Keratinocyte (primary cell): ENCODE measurements around the gene UFSP1. TPM values are rescaled to one million over a fixed set of nuclear protein-coding genes. Genes with fewer than 3 reads are reported as not detected.
"Not testable (repeated sequence)": the region's sequence is repeated elsewhere in the genome, so short reads cannot be mapped to it uniquely, and the experiment has no call there.

Experiments
- DNase-seq: peaks from one replicate; pipeline ENCODE4 v3.0.0-alpha.2; 2011; ENCODE audit warnings: low read depth, missing footprints, low spot score
- FAIRE-seq: peaks from 2 replicates; lab custom pipeline; 2011; peaks lifted over from hg19 to GRCh38; lab: Jason Lieb, UNC
- H2AFZ ChIP-seq: 2 replicates; pipeline ENCODE4 v1.6.0; 2012; ENCODE audit warnings: low read length, control low read depth, inconsistent platforms; ENCODE audit not compliant: control insufficient read depth
- H3K27ac ChIP-seq: 2 replicates; pipeline ENCODE4 v1.5.1; 2011; ENCODE audit warnings: low read length; ENCODE audit not compliant: control insufficient read depth, insufficient read depth
- H3K27me3 ChIP-seq: 3 replicates; pipeline ENCODE4 v1.6.0; 2011; ENCODE audit warnings: low read length; ENCODE audit not compliant: control insufficient read depth, insufficient read depth; ENCODE audit errors: extremely low read depth
- H3K36me3 ChIP-seq, 2 experiments: 2 replicates in 1 of 2; 3 replicates in 1 of 2; pipeline ENCODE4 v1.5.1; 2011; ENCODE audit warnings: low read length in 2 of 2, mild to moderate bottlenecking in 1 of 2; ENCODE audit not compliant: control insufficient read depth in 2 of 2, insufficient read depth in 2 of 2; ENCODE audit errors: extremely low read depth in 1 of 2
- H3K4me1 ChIP-seq: 3 replicates; pipeline ENCODE4 v1.5.1; 2011; ENCODE audit warnings: low read length; ENCODE audit not compliant: control insufficient read depth, insufficient read depth; ENCODE audit errors: extremely low read depth
- H3K4me2 ChIP-seq: 3 replicates; pipeline ENCODE4 v1.6.0; 2011; ENCODE audit warnings: low read depth, low read length; ENCODE audit not compliant: control insufficient read depth, insufficient read depth; ENCODE audit errors: extremely low read depth
- H3K4me3 ChIP-seq, 3 experiments: fragments of 200-600 bp in 1 of 3; sonication (generic) in 1 of 3; 2 replicates in 2 of 3; 3 replicates in 1 of 3; pipeline ENCODE4 v1.5.1; 2011 to 2016; ENCODE audit warnings: low read length in 3 of 3, mild to moderate bottlenecking in 3 of 3, control low read depth in 2 of 3, inconsistent platforms in 1 of 3, low read depth in 1 of 3, mixed read lengths in 1 of 3, mixed run types in 1 of 3, moderate library complexity in 1 of 3; ENCODE audit not compliant: control insufficient read depth in 2 of 3, insufficient read depth in 2 of 3; ENCODE audit errors: extremely low read depth in 1 of 3
- H3K79me2 ChIP-seq: 2 replicates; pipeline ENCODE4 v1.6.0; 2012; ENCODE audit warnings: low read length; ENCODE audit not compliant: control insufficient read depth, insufficient read depth
- H3K9ac ChIP-seq: 3 replicates; pipeline ENCODE4 v1.6.0; 2011; ENCODE audit warnings: low read length; ENCODE audit not compliant: control insufficient read depth, insufficient read depth; ENCODE audit errors: extremely low read depth
- H3K9me1 ChIP-seq: 3 replicates; pipeline ENCODE4 v1.6.0; 2011; ENCODE audit warnings: low read length; ENCODE audit not compliant: control insufficient read depth, insufficient read depth; ENCODE audit errors: extremely low read depth
- H3K9me3 ChIP-seq: 2 replicates; pipeline ENCODE4 v1.5.1; 2012; ENCODE audit warnings: low read depth, low read length; ENCODE audit not compliant: control insufficient read depth
- H4K20me1 ChIP-seq: 3 replicates; pipeline ENCODE4 v1.6.0; 2011; ENCODE audit warnings: low read length; ENCODE audit not compliant: control insufficient read depth, insufficient read depth; ENCODE audit errors: extremely low read depth
- EZH2 ChIP-seq: IDR thresholded peaks from one replicate; pipeline ENCODE4 v1.6.1; 2012; ENCODE audit warnings: inconsistent platforms, mild to moderate bottlenecking, low read length, moderate library complexity
- dilution Hi-C: fragments of 300-500 bp; cut with MboI; formaldehyde crosslinking; loops from one replicate; pipeline ENCODE4 v1.7.0; 2020; ENCODE audit warnings: low sequenced_read_pairs; ENCODE audit not compliant: extremely low pct_ligation_motif_present
- polyA plus RNA-seq, 5 experiments: library from polyadenylated mRNA; depleted of rRNA in 3 of 5; stranded (reverse) in 3 of 5; stranded (forward) in 1 of 5; unstranded in 1 of 5; fragments of >200 nt; gene quantifications; 1 replicate in 1 of 5; 2 replicates in 3 of 5; 3 replicates in 1 of 5; pipeline versions ENCODE4 v1.2.1 to v1.2.3, GENCODE V29; 2011 to 2012; ENCODE audit warnings: missing spikeins in 2 of 5, low read depth in 1 of 5, low replicate concordance in 1 of 5
- TF ChIP-seq, protein P1 (sequence below), 3 experiments: IDR thresholded peaks in 1 of 3; conservative IDR thresholded peaks in 1 of 3; optimal IDR thresholded peaks in 1 of 3; 2 replicates in 2 of 3; 3 replicates in 1 of 3; pipeline versions ENCODE3 to v1.5.1; 2011; ENCODE audit warnings: low read length in 3 of 3, mild to moderate bottlenecking in 3 of 3, moderate library complexity in 2 of 3, control low read depth in 1 of 3, inconsistent platforms in 1 of 3; ENCODE audit not compliant: insufficient read depth in 2 of 3; ENCODE audit errors: extremely low read depth in 1 of 3

Gene UFSP1
- polyA plus RNA-seq, 1 donor (not counting 4 experiments of a cell fraction or from before 2014, with no cell fraction given) = 1.0 TPM

DNA sequence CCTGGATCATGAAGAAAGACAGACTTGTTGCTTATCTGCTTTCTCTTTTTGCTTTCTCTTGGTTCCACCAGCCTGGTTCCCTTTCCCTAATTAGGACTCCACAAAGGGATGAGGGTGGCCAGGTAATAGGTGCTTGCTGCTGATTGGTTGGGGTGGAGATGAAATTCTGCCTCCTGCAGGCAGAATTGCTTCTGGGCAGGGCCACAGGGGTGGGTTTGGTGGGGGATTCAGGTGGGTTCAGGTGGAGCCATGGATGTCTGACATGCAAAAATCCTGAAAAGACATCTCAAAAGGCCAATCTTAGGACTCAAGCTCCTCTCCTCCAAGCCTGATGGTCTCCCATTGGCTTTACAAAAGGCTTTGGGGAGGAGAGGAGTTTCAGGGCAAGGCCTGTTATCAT is 31.5 kb upstream of the UFSP1 start:
- Histone ChIP-seq H3K4me2 (no peak overlapping the region), H3K79me2 (no peaks in the 10 kb centered on the region), H3K4me1 (peaks cover 4% of the 10 kb centered on the region), H4K20me1 (no peaks in the 10 kb centered on the region), H3K36me3 (no peaks in the 10 kb centered on the region), H3K9me1 (no peaks in the 10 kb centered on the region), H3K9ac (no peak overlapping the region), H2AFZ (no peak overlapping the region), H3K27ac (no peak overlapping the region), H3K4me3 (no peak overlapping the region), H3K9me3 (no peaks in the 10 kb centered on the region), H3K27me3 (no peaks in the 10 kb centered on the region)
- no peak for FAIRE-seq
- no peak for DNase-seq
- TF ChIP-seq EZH2 = no peak
- TF ChIP-seq, protein P1, sequence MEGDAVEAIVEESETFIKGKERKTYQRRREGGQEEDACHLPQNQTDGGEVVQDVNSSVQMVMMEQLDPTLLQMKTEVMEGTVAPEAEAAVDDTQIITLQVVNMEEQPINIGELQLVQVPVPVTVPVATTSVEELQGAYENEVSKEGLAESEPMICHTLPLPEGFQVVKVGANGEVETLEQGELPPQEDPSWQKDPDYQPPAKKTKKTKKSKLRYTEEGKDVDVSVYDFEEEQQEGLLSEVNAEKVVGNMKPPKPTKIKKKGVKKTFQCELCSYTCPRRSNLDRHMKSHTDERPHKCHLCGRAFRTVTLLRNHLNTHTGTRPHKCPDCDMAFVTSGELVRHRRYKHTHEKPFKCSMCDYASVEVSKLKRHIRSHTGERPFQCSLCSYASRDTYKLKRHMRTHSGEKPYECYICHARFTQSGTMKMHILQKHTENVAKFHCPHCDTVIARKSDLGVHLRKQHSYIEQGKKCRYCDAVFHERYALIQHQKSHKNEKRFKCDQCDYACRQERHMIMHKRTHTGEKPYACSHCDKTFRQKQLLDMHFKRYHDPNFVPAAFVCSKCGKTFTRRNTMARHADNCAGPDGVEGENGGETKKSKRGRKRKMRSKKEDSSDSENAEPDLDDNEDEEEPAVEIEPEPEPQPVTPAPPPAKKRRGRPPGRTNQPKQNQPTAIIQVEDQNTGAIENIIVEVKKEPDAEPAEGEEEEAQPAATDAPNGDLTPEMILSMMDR (optimal IDR thresholded peaks at IDR 0.05 in 1 of 3, IDR thresholded peaks at IDR 0.05 in 1 of 3, conservative IDR thresholded peaks at IDR 0.05 in 1 of 3; ENCODE audit: extremely low read depth in 1 of 3, insufficient read depth in 2 of 3, low read length in 3 of 3) = no peak
- dilution Hi-C loops = no loop called here

- FAIRE-seq, H3K9ac ChIP-seq, H3K79me2 ChIP-seq, H3K27ac ChIP-seq, dilution Hi-C loops, H4K20me1 ChIP-seq, H3K9me1 ChIP-seq, H3K27me3 ChIP-seq, DNase-seq, H3K4me2 ChIP-seq, H2AFZ ChIP-seq, H3K36me3 ChIP-seq, H3K4me3 ChIP-seq, H3K4me1 ChIP-seq, H3K9me3 ChIP-seq: not testable (repeated sequence)
These were observed 30.4 kb upstream of the UFSP1 start for GRCh38 chr7:100919779-100920437.

GRCh38 chr7:100919335-100919734 is 29.8 kb upstream of the UFSP1 start:
- dilution Hi-C loops, H3K9ac ChIP-seq, H3K4me3 ChIP-seq, H3K9me3 ChIP-seq, FAIRE-seq, H3K4me2 ChIP-seq, DNase-seq, H3K9me1 ChIP-seq, H3K27ac ChIP-seq, H3K27me3 ChIP-seq, H4K20me1 ChIP-seq, H3K4me1 ChIP-seq, H3K36me3 ChIP-seq, H3K79me2 ChIP-seq, H2AFZ ChIP-seq: not testable (repeated sequence)
